Keratinocyte (primary cell): Measurements from ENCODE around the gene YY1. TPM values are rescaled to one million over a fixed set of nuclear protein-coding genes. Genes with fewer than 3 reads are reported as not detected.

Experiments used
- DNase-seq: peaks from one replicate; pipeline ENCODE4 v3.0.0-alpha.2; 2011; ENCODE audit warnings: low read depth, missing footprints, low spot score
- FAIRE-seq: peaks from 2 replicates; lab custom pipeline; 2011; peaks lifted over from hg19 to GRCh38; lab: Jason Lieb, UNC
- H2AFZ ChIP-seq: 2 replicates; pipeline ENCODE4 v1.6.0; 2012; ENCODE audit warnings: low read length, control low read depth, inconsistent platforms; ENCODE audit not compliant: control insufficient read depth
- H3K27ac ChIP-seq: 2 replicates; pipeline ENCODE4 v1.5.1; 2011; ENCODE audit warnings: low read length; ENCODE audit not compliant: control insufficient read depth, insufficient read depth
- H3K27me3 ChIP-seq: 3 replicates; pipeline ENCODE4 v1.6.0; 2011; ENCODE audit warnings: low read length; ENCODE audit not compliant: control insufficient read depth, insufficient read depth; ENCODE audit errors: extremely low read depth
- H3K36me3 ChIP-seq, 2 experiments: 2 replicates in 1 of 2; 3 replicates in 1 of 2; pipeline ENCODE4 v1.5.1; 2011; ENCODE audit warnings: low read length in 2 of 2, mild to moderate bottlenecking in 1 of 2; ENCODE audit not compliant: control insufficient read depth in 2 of 2, insufficient read depth in 2 of 2; ENCODE audit errors: extremely low read depth in 1 of 2
- H3K4me1 ChIP-seq: 3 replicates; pipeline ENCODE4 v1.5.1; 2011; ENCODE audit warnings: low read length; ENCODE audit not compliant: control insufficient read depth, insufficient read depth; ENCODE audit errors: extremely low read depth
- H3K4me2 ChIP-seq: 3 replicates; pipeline ENCODE4 v1.6.0; 2011; ENCODE audit warnings: low read depth, low read length; ENCODE audit not compliant: control insufficient read depth, insufficient read depth; ENCODE audit errors: extremely low read depth
- H3K4me3 ChIP-seq, 3 experiments: fragments of 200-600 bp in 1 of 3; sonication (generic) in 1 of 3; 2 replicates in 2 of 3; 3 replicates in 1 of 3; pipeline ENCODE4 v1.5.1; 2011 to 2016; ENCODE audit warnings: low read length in 3 of 3, mild to moderate bottlenecking in 3 of 3, control low read depth in 2 of 3, inconsistent platforms in 1 of 3, low read depth in 1 of 3, mixed read lengths in 1 of 3, mixed run types in 1 of 3, moderate library complexity in 1 of 3; ENCODE audit not compliant: control insufficient read depth in 2 of 3, insufficient read depth in 2 of 3; ENCODE audit errors: extremely low read depth in 1 of 3
- H3K79me2 ChIP-seq: 2 replicates; pipeline ENCODE4 v1.6.0; 2012; ENCODE audit warnings: low read length; ENCODE audit not compliant: control insufficient read depth, insufficient read depth
- H3K9ac ChIP-seq: 3 replicates; pipeline ENCODE4 v1.6.0; 2011; ENCODE audit warnings: low read length; ENCODE audit not compliant: control insufficient read depth, insufficient read depth; ENCODE audit errors: extremely low read depth
- H3K9me1 ChIP-seq: 3 replicates; pipeline ENCODE4 v1.6.0; 2011; ENCODE audit warnings: low read length; ENCODE audit not compliant: control insufficient read depth, insufficient read depth; ENCODE audit errors: extremely low read depth
- H3K9me3 ChIP-seq: 2 replicates; pipeline ENCODE4 v1.5.1; 2012; ENCODE audit warnings: low read depth, low read length; ENCODE audit not compliant: control insufficient read depth
- H4K20me1 ChIP-seq: 3 replicates; pipeline ENCODE4 v1.6.0; 2011; ENCODE audit warnings: low read length; ENCODE audit not compliant: control insufficient read depth, insufficient read depth; ENCODE audit errors: extremely low read depth
- EZH2 ChIP-seq: IDR thresholded peaks from one replicate; pipeline ENCODE4 v1.6.1; 2012; ENCODE audit warnings: inconsistent platforms, mild to moderate bottlenecking, low read length, moderate library complexity
- dilution Hi-C: fragments of 300-500 bp; cut with MboI; formaldehyde crosslinking; loops from one replicate; pipeline ENCODE4 v1.7.0; 2020; ENCODE audit warnings: low sequenced_read_pairs; ENCODE audit not compliant: extremely low pct_ligation_motif_present
- polyA plus RNA-seq, 5 experiments: library from polyadenylated mRNA; depleted of rRNA in 3 of 5; stranded (reverse) in 3 of 5; stranded (forward) in 1 of 5; unstranded in 1 of 5; fragments of >200 nt; gene quantifications; 1 replicate in 1 of 5; 2 replicates in 3 of 5; 3 replicates in 1 of 5; pipeline versions ENCODE4 v1.2.1 to v1.2.3, GENCODE V29; 2011 to 2012; ENCODE audit warnings: missing spikeins in 2 of 5, low read depth in 1 of 5, low replicate concordance in 1 of 5
- TF ChIP-seq, protein P1 (sequence below), 3 experiments: IDR thresholded peaks in 1 of 3; conservative IDR thresholded peaks in 1 of 3; optimal IDR thresholded peaks in 1 of 3; 2 replicates in 2 of 3; 3 replicates in 1 of 3; pipeline versions ENCODE3 to v1.5.1; 2011; ENCODE audit warnings: low read length in 3 of 3, mild to moderate bottlenecking in 3 of 3, moderate library complexity in 2 of 3, control low read depth in 1 of 3, inconsistent platforms in 1 of 3; ENCODE audit not compliant: insufficient read depth in 2 of 3; ENCODE audit errors: extremely low read depth in 1 of 3

Gene YY1
- polyA plus RNA-seq, 1 donor (not counting 4 experiments of a cell fraction or from before 2014, with no cell fraction given) = 65.6 TPM

DNA sequence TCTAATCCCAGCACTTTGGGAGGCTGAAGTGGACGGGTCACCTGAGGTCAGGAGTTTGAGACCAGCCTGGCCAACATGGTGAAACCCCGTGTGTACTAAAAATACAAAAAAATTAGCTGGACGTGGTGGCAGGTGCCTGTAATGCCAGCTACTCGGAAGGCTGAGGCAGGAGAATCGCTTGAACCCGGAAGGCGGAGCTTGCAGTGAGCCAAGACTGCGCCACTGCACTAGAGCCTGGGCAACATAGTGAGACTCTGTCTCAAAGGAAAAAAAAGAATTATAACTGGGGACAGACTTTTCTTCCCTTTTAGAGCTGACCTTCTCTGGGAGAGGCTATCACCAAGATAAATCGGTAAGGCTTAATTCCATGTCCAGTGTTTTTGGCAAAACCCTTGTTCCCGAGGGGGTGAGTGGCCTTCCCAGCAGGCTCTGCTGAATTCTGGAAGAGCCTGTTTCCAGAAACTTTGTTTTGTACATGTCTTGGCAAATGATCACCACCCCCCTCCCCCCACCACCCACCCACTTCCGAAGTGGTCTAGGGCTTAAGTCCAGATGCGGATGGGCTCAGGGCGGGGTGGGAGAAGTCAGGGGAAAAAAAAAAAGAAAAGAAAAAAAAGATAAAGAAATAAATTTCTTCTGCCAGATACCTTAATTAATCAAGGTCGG is 47.2 kb upstream of the YY1 start:
- no peaks in the 10 kb centered on the region for H3K27me3 ChIP-seq
- H4K20me1 ChIP-seq = no peaks in the 10 kb centered on the region
- no peaks in the 10 kb centered on the region for H3K9me1 ChIP-seq
- FAIRE-seq (no peak), DNase-seq (no peak)
- peak overlapping the region; percentile 82 for H3K9ac ChIP-seq
- peaks cover 12% of the 10 kb centered on the region for H3K4me1 ChIP-seq
- H3K9me3 ChIP-seq = no peaks in the 10 kb centered on the region
- H3K4me3 ChIP-seq = no peak overlapping the region
- TF ChIP-seq, protein P1, sequence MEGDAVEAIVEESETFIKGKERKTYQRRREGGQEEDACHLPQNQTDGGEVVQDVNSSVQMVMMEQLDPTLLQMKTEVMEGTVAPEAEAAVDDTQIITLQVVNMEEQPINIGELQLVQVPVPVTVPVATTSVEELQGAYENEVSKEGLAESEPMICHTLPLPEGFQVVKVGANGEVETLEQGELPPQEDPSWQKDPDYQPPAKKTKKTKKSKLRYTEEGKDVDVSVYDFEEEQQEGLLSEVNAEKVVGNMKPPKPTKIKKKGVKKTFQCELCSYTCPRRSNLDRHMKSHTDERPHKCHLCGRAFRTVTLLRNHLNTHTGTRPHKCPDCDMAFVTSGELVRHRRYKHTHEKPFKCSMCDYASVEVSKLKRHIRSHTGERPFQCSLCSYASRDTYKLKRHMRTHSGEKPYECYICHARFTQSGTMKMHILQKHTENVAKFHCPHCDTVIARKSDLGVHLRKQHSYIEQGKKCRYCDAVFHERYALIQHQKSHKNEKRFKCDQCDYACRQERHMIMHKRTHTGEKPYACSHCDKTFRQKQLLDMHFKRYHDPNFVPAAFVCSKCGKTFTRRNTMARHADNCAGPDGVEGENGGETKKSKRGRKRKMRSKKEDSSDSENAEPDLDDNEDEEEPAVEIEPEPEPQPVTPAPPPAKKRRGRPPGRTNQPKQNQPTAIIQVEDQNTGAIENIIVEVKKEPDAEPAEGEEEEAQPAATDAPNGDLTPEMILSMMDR (optimal IDR thresholded peaks at IDR 0.05 in 1 of 3, IDR thresholded peaks at IDR 0.05 in 1 of 3, conservative IDR thresholded peaks at IDR 0.05 in 1 of 3; ENCODE audit: extremely low read depth in 1 of 3, insufficient read depth in 2 of 3, low read length in 3 of 3) = no peak
- TF ChIP-seq EZH2 = no peak
- peak overlapping the region; percentile 87 for H3K4me2 ChIP-seq
- no peak overlapping the region for H3K27ac ChIP-seq
- H2AFZ ChIP-seq = peak overlapping the region; percentile 95
- H3K79me2 ChIP-seq = no peaks in the 10 kb centered on the region
- H3K36me3 ChIP-seq = no peaks in the 10 kb centered on the region
- dilution Hi-C loops = no loop called here

DNA sequence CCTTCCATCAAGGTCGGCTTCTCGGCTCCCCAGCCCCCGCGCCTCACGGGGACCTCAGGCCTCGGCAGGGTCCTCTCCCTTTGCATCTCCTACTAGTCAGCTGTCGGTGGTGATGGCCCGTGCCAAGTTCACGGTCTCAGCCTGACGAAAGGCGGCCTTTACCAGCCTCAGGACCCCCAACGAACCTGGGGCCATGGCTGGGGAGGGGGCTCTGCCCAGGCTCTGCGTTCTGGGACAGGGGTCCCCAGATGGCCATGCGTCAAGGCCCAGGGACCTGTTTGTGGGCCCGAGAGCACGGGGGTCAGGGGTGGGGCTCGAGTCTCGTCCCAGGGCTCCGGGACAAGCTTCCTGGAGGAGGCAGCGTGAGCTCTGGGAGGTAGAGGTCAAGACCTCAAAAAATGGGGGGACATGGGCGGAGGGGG is 46.7 kb upstream of the YY1 start:
- no peak for DNase-seq
- dilution Hi-C loops = no loop called here
- H3K36me3 ChIP-seq = no peaks in the 10 kb centered on the region
- TF ChIP-seq, protein P1 (optimal IDR thresholded peaks at IDR 0.05 in 1 of 3, IDR thresholded peaks at IDR 0.05 in 1 of 3, conservative IDR thresholded peaks at IDR 0.05 in 1 of 3; ENCODE audit: extremely low read depth in 1 of 3, insufficient read depth in 2 of 3, low read length in 3 of 3) = no peak
- no peak for TF ChIP-seq EZH2
- H3K9ac ChIP-seq = peak overlapping the region; percentile 82
- peak overlapping the region; percentile 23 to 65 (median 32) for H3K4me3 ChIP-seq
- no peaks in the 10 kb centered on the region for H3K9me3 ChIP-seq
- H3K4me1 ChIP-seq = peaks cover 12% of the 10 kb centered on the region
- H3K4me2 ChIP-seq = peak overlapping the region; percentile 87
- no peaks in the 10 kb centered on the region for H4K20me1 ChIP-seq
- no peaks in the 10 kb centered on the region for H3K79me2 ChIP-seq
- H2AFZ ChIP-seq = peak overlapping the region; percentile 95
- H3K9me1 ChIP-seq = no peaks in the 10 kb centered on the region
- no peaks in the 10 kb centered on the region for H3K27me3 ChIP-seq
- FAIRE-seq = no peak
- peak overlapping the region; percentile 69 for H3K27ac ChIP-seq
